HCT116 (cell line): ENCODE measurements around the gene CHSY1. TPM values are rescaled to one million over a fixed set of nuclear protein-coding genes. Genes with fewer than 3 reads are reported as not detected.

ENCODE experiments used
- ATAC-seq: fragments of 200-7000 bp; cut with Tn5 transposase; 2 replicates; pipeline ENCODE4 v1.9.1; 2020; ENCODE audit warnings: mild to moderate bottlenecking, moderate library complexity
- BruUV-seq: library from RNA; stranded (reverse); fragments of 400-500 nt; replicated peaks from 2 replicates; lab custom pipeline; 2021; lab: Mats Ljungman, UMichigan
- CTCF ChIA-PET: fragments of 300-600 bp; sonication (Branson Sonifier 250); formaldehyde crosslinking; loops from one replicate; lab custom pipeline; 2021; ENCODE audit warnings: antibody characterized with exemption; lab: Charles Lee
- POLR2A ChIA-PET: fragments of 300-600, 350-600 bp; sonication (Branson Sonifier 250); formaldehyde crosslinking; loops from one replicate; lab custom pipeline; 2021; ENCODE audit warnings: antibody characterized with exemption; lab: Charles Lee
- RAD21 ChIA-PET, 2 experiments: fragments of 300-600 bp; sonication (Branson Sonifier 250); formaldehyde crosslinking; loops; one replicate each; lab custom pipeline; 2023; ENCODE audit warnings: low total read pairs in 2 of 2; ENCODE audit not compliant: uncharacterized antibody in 2 of 2, unreplicated experiment in 2 of 2, low non-redundant PET in 1 of 2; lab: Charles Lee
- DNase-seq: peaks from one replicate; pipeline ENCODE4 v3.0.0-alpha.2; 2010; ENCODE audit warnings: low read depth, low spot score
- H2AFZ ChIP-seq: fragments of 200-600 bp; shearing (Covaris generic), sonication (generic); 2 replicates; pipeline ENCODE4 v1.6.1; 2017; ENCODE audit warnings: low read depth, mixed run types, mixed read lengths, antibody characterized with exemption, low read length; ENCODE audit not compliant: poor library complexity, severe bottlenecking
- H3K27ac ChIP-seq: 2 replicates; pipeline ENCODE4 v1.5.1; 2012; ENCODE audit warnings: low read depth, low read length
- H3K27me3 ChIP-seq: fragments of 200-600 bp; sonication (generic); 2 replicates; pipeline ENCODE4 v1.6.1; 2016; ENCODE audit warnings: mixed run types, low read length, mixed read lengths; ENCODE audit not compliant: insufficient read depth
- H3K36me3 ChIP-seq, 2 experiments: fragments of 200-500 bp in 1 of 2; fragments of 200-600 bp in 1 of 2; sonication (Bioruptor generic) in 1 of 2; sonication (generic) in 1 of 2; 2 replicates each; pipeline versions ENCODE4 v1.5.1 to v1.6.1; 2014 to 2016; ENCODE audit warnings: low read length in 2 of 2, inconsistent platforms in 1 of 2, mixed read lengths in 1 of 2, mixed run types in 1 of 2; ENCODE audit not compliant: insufficient read depth in 2 of 2, control insufficient read depth in 1 of 2
- H3K4me1 ChIP-seq, 2 experiments: fragments of 200-600 bp in 1 of 2; sonication (generic) in 1 of 2; 2 replicates each; pipeline versions ENCODE4 v1.5.1 to v1.6.1; 2012 to 2017; ENCODE audit warnings: low read length in 2 of 2, inconsistent platforms in 1 of 2, mild to moderate bottlenecking in 1 of 2, mixed read lengths in 1 of 2, mixed run types in 1 of 2, moderate library complexity in 1 of 2; ENCODE audit not compliant: insufficient read depth in 2 of 2, control insufficient read depth in 1 of 2
- H3K4me2 ChIP-seq: fragments of 200-600 bp; sonication (generic); 2 replicates; pipeline ENCODE4 v1.6.1; 2017; ENCODE audit warnings: mixed run types, low read length, mixed read lengths
- H3K4me3 ChIP-seq, 2 experiments: fragments of 200-600 bp in 1 of 2; sonication (generic) in 1 of 2; replicated peaks in 1 of 2; 2 replicates each; pipeline ENCODE4 v1.5.1; 2011 to 2016; ENCODE audit warnings: low read length in 2 of 2, control low read depth in 1 of 2, low read depth in 1 of 2, mild to moderate bottlenecking in 1 of 2, mixed read lengths in 1 of 2, mixed run types in 1 of 2
- H3K79me2 ChIP-seq: fragments of 200-600 bp; sonication (generic); 2 replicates; pipeline ENCODE4 v1.6.1; 2017; ENCODE audit warnings: mild to moderate bottlenecking, mixed run types, low read length, moderate library complexity, mixed read lengths; ENCODE audit not compliant: insufficient read depth
- H3K9ac ChIP-seq: fragments of 200-600 bp; sonication (generic); 2 replicates; pipeline ENCODE4 v1.6.1; 2016; ENCODE audit warnings: low read length, mixed read lengths
- H3K9me2 ChIP-seq: fragments of 200-600 bp; sonication (generic), shearing (Covaris generic); 2 replicates; pipeline ENCODE4 v1.6.1; 2017; ENCODE audit warnings: mixed run types, mild to moderate bottlenecking, moderate library complexity; ENCODE audit not compliant: insufficient read depth
- H3K9me3 ChIP-seq, 2 experiments: fragments of 200-500 bp in 1 of 2; fragments of 200-600 bp in 1 of 2; sonication (Bioruptor generic) in 1 of 2; sonication (generic) in 1 of 2; 2 replicates each; pipeline ENCODE4 v1.6.1; 2014 to 2017; ENCODE audit warnings: low read length in 2 of 2, mixed read lengths in 2 of 2, inconsistent platforms in 1 of 2, low read depth in 1 of 2, mild to moderate bottlenecking in 1 of 2, mixed run types in 1 of 2, moderate library complexity in 1 of 2; ENCODE audit not compliant: control insufficient read depth in 1 of 2, insufficient read depth in 1 of 2
- H4K20me1 ChIP-seq: fragments of 200-600 bp; sonication (generic), shearing (Covaris generic); 2 replicates; pipeline ENCODE4 v1.6.1; 2017; ENCODE audit warnings: mixed run types, mild to moderate bottlenecking, moderate library complexity; ENCODE audit not compliant: insufficient read depth
- CBX3 ChIP-seq: IDR thresholded peaks from 2 replicates; pipeline ENCODE4 v1.6.1; 2012; ENCODE audit warnings: low read depth
- EGR1 ChIP-seq: IDR thresholded peaks from 2 replicates; pipeline ENCODE4 v1.6.1; 2012; ENCODE audit warnings: low read depth
- POLR2A ChIP-seq: IDR thresholded peaks from 2 replicates; pipeline ENCODE4 v1.7.0; 2011; ENCODE audit warnings: borderline replicate concordance; ENCODE audit not compliant: insufficient read depth, insufficient read length; ENCODE audit errors: extremely low read depth
- SIN3A ChIP-seq: IDR thresholded peaks from 2 replicates; pipeline ENCODE4 v1.6.1; 2012; ENCODE audit warnings: low read depth
- SP1 ChIP-seq: IDR thresholded peaks from 2 replicates; pipeline ENCODE4 v1.6.1; 2012; ENCODE audit warnings: low read depth
- YY1 ChIP-seq: IDR thresholded peaks from 2 replicates; pipeline ENCODE4 v1.6.1; 2011; ENCODE audit warnings: low read length, low read depth, moderate library complexity, mild to moderate bottlenecking; ENCODE audit not compliant: insufficient replicate concordance; ENCODE audit errors: extremely low read depth
- ZFX ChIP-seq: fragments of 450-650 bp; IDR thresholded peaks from 2 replicates; pipeline ENCODE4 v1.6.1; 2017
- ZNF274 ChIP-seq: fragments of 200-500 bp; sonication (Bioruptor generic); IDR thresholded peaks from 2 replicates; pipeline ENCODE4 v1.6.1; 2014; ENCODE audit warnings: mild to moderate bottlenecking, low read depth, low read length, inconsistent platforms
- intact Hi-C: fragments of 100-400 bp; cut with micrococcal nuclease; formaldehyde crosslinking; loops from 2 replicates; pipeline ENCODE4 v1.10.0; 2022
- total RNA-seq: library from RNA; stranded (reverse); gene quantifications from one replicate; pipeline ENCODE4 v1.2.1, GENCODE V29; 2021; ENCODE audit not compliant: unreplicated experiment
- TF ChIP-seq, protein P1 (sequence below), 3 experiments: fragments of 200-600 bp in 1 of 3; sonication (generic) in 1 of 3; IDR thresholded peaks in 2 of 3; conservative IDR thresholded peaks in 1 of 3; 2 replicates each; pipeline ENCODE4 v1.5.1; 2012 to 2017; ENCODE audit warnings: low read depth in 2 of 3, low read length in 2 of 3, antibody characterized with exemption in 1 of 3, borderline replicate concordance in 1 of 3, control low read depth in 1 of 3, mild to moderate bottlenecking in 1 of 3, mixed read lengths in 1 of 3, mixed run types in 1 of 3, moderate library complexity in 1 of 3; ENCODE audit not compliant: insufficient read depth in 1 of 3

The CHSY1 gene
- total RNA-seq, 1 experiment from 2014 or later = 25.4 TPM

DNA sequence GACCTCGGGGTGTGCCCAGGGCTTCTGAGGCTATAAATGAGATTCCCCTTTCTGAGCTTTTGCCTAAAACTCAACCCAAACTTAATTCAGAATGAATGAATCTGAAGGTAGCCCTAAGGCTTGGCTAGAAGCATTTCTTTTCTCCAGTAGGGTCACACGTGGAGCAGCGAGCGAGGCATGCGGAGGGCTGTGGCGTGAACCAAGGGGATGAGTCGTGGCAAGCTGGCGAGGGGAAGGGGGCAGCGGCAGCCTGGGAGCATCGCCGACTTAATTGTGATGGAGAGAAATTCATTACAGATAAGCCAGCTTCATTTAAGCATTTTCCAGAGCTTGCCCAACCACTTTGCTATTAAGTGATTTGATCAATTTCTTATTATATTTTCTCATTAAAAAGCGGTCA lies 79.9 kb downstream of the CHSY1 start:
- no peak for DNase-seq
- H2AFZ ChIP-seq = no peak overlapping the region
- TF ChIP-seq ZNF274 (no peak), POLR2A (no peak), EGR1 (no peak), SIN3A (no peak), SP1 (no peak), ZFX (no peak), YY1 (no peak), CBX3 (no peak)
- TF ChIP-seq, protein P1, sequence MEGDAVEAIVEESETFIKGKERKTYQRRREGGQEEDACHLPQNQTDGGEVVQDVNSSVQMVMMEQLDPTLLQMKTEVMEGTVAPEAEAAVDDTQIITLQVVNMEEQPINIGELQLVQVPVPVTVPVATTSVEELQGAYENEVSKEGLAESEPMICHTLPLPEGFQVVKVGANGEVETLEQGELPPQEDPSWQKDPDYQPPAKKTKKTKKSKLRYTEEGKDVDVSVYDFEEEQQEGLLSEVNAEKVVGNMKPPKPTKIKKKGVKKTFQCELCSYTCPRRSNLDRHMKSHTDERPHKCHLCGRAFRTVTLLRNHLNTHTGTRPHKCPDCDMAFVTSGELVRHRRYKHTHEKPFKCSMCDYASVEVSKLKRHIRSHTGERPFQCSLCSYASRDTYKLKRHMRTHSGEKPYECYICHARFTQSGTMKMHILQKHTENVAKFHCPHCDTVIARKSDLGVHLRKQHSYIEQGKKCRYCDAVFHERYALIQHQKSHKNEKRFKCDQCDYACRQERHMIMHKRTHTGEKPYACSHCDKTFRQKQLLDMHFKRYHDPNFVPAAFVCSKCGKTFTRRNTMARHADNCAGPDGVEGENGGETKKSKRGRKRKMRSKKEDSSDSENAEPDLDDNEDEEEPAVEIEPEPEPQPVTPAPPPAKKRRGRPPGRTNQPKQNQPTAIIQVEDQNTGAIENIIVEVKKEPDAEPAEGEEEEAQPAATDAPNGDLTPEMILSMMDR (IDR thresholded peaks at IDR 0.05 in 2 of 3, conservative IDR thresholded peaks at IDR 0.05 in 1 of 3; ENCODE audit: borderline replicate concordance in 1 of 3, insufficient read depth in 1 of 3, low read depth in 2 of 3, low read length in 2 of 3) = no peak
- H3K27ac ChIP-seq = no peak overlapping the region
- H3K9me2 ChIP-seq = no peaks in the 10 kb centered on the region
- H3K27me3 ChIP-seq = no peaks in the 10 kb centered on the region
- no peaks in the 10 kb centered on the region for H3K79me2 ChIP-seq
- peaks cover 6 to 14% of the 10 kb centered on the region in 2 experiments; a peak in 3 of 4 replicates for H3K4me1 ChIP-seq
- no peaks in the 10 kb centered on the region for H3K36me3 ChIP-seq
- no peak overlapping the region for H3K4me3 ChIP-seq
- peaks cover 0 to 4% of the 10 kb centered on the region in 2 experiments; a peak in 1 of 4 replicates for H3K9me3 ChIP-seq
- ChIA-PET RAD21 (no interaction called here), POLR2A (no interaction called here), CTCF (no interaction called here)
- intact Hi-C loops = no loop called here
- no peak for ATAC-seq
- no peaks in the 10 kb centered on the region for H4K20me1 ChIP-seq
- TSS peak; percentile 27 for BruUV-seq
- no peak overlapping the region for H3K9ac ChIP-seq
- no peak overlapping the region for H3K4me2 ChIP-seq
